Left lobe of liver (tissue), 2 donors: ENCODE data around the gene ZNF821. TPM values are rescaled to one million over a fixed set of nuclear protein-coding genes. Genes with fewer than 3 reads are reported as not detected.
"Not testable (repeated sequence)": the region's sequence is repeated elsewhere in the genome, so short reads cannot be mapped to it uniquely, and the experiment has no call there.

ENCODE experiments used
- ATAC-seq: fragments of 200-7000 bp; cut with Tn5 transposase; one replicate; pipeline ENCODE4 v1.9.1; 2020; ENCODE audit warnings: mild to moderate bottlenecking, moderate library complexity
- DNase-seq: peaks from one replicate; pipeline ENCODE4 v3.0.0-alpha.2; 2020; ENCODE audit warnings: low spot score
- total RNA-seq: library from RNA; stranded (reverse); gene quantifications from one replicate; pipeline ENCODE4 v1.2.1, GENCODE V29; 2021
- donor health status: DM: no; HTN: no; CAD: no; lungs with moderate emphysema.
- donor health status: DM: no; HTN: yes; CAD: no.

Gene ZNF821
- total RNA-seq, 1 donor from 2014 or later: 2.4 TPM

DNA sequence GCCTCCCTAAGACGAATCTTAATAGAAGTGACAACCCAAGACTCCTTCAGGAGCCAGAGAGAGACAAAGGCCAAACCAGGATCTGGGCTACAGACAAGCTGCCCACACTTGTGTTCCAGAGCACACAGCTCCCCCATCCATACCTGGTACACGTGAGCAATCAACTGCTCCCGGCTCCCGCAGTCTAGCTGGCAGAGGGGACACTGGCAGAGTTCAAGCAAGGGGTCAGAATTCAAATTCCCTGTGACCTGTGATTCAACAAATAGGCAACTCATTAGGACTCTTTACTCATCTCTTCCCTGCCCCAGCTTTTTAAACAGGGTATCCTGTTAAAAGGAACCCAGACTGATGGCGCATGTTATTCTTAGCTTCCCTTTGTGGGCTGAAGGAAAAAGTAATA lies 20.0 kb downstream of the ZNF821 start:
- DNase-seq (peak; percentile 65), ATAC-seq (peak; percentile 91)

GRCh38 chr16:71859762-71860521 lies 24.0 kb downstream of the ZNF821 start:
- DNase-seq (no peak), ATAC-seq (no peak)

GRCh38 chr16:71855937-71856662 lies 27.9 kb downstream of the ZNF821 start:
- ATAC-seq (no peak), DNase-seq (no peak)

- no peak for DNase-seq
- ATAC-seq: no peak
These were observed 29.5 kb downstream of the ZNF821 start for GRCh38 chr16:71854369-71854948.

- DNase-seq (no peak), ATAC-seq (no peak)
These were observed 30.6 kb downstream of the ZNF821 start for GRCh38 chr16:71853413-71853812.

- DNase-seq (no peak), ATAC-seq (no peak)
These were observed 31.4 kb downstream of the ZNF821 start for GRCh38 chr16:71852561-71852960.

DNA sequence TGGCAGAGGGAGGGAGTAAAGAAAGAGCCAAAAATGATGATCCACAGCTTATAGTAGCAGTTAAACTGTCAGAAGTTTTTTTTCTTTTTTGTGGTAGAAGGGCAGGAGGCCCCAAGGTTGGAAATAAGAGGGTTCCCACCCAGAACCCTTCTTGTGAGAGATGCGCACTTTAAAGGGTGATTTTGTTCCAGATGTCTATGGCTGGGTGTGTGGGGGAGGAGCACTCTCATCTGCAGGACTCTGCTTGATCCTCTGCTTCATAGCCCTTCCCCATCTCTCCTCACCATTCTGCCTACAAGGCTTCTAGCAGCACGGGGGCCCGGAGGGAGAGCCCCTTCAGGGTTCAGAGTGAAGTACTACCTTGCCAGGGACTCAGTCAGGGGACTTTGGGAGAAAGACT lies 31.8 kb downstream of the ZNF821 start:
- no peak for ATAC-seq

GRCh38 chr16:71851746-71852145 lies 32.2 kb downstream of the ZNF821 start:
- DNase-seq: no peak
- no peak for ATAC-seq

More for the DNA sequence above, 31.8 kb downstream of the ZNF821 start:
- DNase-seq: no peak

DNA sequence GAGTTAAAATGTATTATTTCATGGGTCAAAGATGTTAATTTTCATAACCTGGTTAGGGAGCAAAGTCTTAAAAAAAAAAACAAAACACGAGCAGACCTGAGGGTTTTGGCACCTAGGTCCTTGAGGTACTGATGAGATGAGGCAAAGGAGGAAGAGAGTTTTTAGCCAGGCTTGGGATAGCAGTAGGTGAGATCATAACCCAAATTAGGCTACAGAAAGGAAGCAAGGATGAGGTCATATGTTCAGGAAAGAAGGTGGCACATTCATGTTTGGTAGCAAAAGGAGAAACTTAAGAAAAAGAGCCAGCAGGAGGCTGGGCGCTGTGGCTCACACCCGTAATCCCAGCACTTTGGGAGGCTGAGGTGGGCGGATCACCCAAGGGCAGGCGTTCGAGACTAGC lies 35.4 kb downstream of the ZNF821 start:
- no peak for DNase-seq
- no peak for ATAC-seq

GRCh38 chr16:71847096-71847495 lies 36.9 kb downstream of the ZNF821 start:
- no peak for DNase-seq
- no peak for ATAC-seq

DNA sequence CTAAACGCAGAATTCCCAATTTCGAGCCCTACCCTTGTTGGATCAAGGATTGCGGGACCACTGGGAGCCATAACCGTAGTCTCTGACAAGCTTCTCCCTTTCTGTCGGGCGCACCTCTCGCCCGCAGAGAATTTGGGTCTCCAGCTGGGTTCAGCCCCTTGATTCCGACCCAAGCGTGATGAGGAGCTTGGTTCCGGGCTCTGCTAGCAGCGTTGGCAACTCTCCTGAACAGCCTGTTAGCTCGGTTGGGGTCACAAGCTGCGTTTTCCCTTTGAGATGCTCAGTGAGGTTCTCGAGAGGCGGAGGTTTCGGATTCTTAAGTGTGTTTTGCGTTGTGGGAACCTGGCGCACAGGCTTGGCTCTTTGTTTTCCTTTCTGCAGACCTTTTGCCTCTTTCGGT lies 37.6 kb downstream of the ZNF821 start:
- ATAC-seq: peak; percentile 8
- DNase-seq: no peak

DNA sequence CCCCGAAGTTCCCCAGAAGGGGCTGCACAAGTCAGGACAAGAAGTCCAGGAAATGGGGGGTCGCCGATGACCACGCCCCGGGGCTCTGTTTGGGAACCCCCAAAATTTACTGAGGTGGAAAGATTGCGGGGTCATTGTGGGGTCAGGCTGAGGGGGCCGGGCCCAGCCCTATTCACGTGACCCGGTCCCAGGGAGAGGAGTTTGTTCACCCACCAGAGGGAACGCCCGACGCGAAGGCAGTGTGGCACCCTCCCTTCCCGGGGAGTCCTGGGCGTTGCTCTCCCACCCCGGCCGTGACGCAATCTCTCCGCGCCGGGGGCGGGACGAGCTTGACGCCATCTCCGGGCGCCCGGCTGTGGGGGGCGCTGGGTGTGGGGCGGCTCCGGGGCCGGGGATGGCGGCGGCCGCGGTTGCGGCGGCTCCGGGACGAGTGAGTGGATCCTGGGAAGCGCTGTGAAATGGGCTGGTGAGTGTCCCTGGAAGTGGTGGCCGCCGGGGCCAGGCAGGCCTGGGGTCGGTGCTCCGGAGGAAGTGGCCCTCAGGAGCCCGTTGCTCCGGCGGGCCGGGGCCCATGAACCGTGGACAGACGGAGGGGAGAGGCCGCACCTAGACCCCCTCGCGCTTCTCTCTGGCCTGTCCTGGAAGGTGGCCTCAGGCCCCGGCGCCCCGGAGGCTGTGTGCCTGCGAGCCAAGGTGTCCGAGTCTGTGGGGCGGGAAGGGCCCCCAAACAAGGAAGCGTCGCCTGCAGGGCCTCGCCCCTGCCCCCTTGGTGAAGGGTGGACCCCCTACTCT lies 38.1 kb downstream of the ZNF821 start, which contains the start of gene ATXN1L:
Gene ATXN1L (plus strand): TSS at position 338 of the 792 bp plus-strand sequence. CDS start 3,765 bp downstream, outside the sequence.
- DNase-seq: peak; percentile 93
- peak; percentile 97 for ATAC-seq

DNA sequence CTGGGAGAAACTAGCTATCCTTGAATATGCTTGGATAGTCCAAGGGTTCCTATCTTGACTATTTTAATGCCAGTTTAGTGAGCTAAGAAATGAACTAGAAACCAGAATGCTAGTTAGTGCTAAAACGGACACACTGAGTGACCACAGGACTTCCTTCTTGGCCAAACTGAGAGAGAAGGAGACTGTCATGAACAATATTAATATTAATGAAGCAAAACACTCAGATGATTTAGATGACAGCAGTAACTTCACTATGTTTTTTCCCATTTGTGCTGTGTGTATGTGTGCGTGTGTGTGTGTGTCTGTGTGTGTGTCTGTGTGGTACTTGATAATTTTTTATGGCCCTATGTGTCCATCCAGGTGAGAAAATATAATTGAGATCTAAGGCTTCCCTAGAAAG lies 40.4 kb downstream of the ZNF821 start:
- no peak for DNase-seq
- no peak for ATAC-seq

- no peak for DNase-seq
These were observed 43.9 kb downstream of the ZNF821 start for GRCh38 chr16:71840052-71840451.

GRCh38 chr16:71837150-71837549 lies 46.8 kb downstream of the ZNF821 start:
- ATAC-seq: no peak
- DNase-seq: no peak

More at GRCh38 chr16:71840052-71840451, 43.9 kb downstream of the ZNF821 start:
- ATAC-seq: no peak

GRCh38 chr16:71834291-71834690 lies 49.7 kb downstream of the ZNF821 start:
- ATAC-seq (no peak), DNase-seq (no peak)

- DNase-seq, ATAC-seq: not testable (repeated sequence)
These were observed 51.9 kb downstream of the ZNF821 start for GRCh38 chr16:71832112-71832511.

DNA sequence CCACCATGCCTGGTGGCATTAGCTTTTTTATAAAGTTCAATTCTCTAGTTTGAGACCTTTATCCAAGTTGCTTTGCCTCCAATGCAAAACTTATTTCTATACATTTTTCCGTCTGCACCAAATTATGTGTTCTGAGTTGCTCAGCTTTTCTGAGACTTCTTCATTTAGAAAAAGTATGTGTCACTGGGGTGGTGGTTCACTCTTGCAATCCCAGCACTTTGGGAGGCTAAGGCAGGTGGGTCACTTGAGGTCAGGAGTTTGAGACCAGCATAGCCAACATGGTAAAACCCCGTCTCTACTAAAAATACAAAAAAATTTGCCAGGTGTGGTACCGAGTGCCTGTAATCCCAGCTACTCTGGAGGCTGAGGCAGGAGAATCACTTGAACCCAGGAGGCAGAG lies 52.3 kb downstream of the ZNF821 start:
- DNase-seq, ATAC-seq: not testable (repeated sequence)

GRCh38 chr16:71830359-71830758 lies 53.6 kb downstream of the ZNF821 start:
- ATAC-seq: no peak

DNA sequence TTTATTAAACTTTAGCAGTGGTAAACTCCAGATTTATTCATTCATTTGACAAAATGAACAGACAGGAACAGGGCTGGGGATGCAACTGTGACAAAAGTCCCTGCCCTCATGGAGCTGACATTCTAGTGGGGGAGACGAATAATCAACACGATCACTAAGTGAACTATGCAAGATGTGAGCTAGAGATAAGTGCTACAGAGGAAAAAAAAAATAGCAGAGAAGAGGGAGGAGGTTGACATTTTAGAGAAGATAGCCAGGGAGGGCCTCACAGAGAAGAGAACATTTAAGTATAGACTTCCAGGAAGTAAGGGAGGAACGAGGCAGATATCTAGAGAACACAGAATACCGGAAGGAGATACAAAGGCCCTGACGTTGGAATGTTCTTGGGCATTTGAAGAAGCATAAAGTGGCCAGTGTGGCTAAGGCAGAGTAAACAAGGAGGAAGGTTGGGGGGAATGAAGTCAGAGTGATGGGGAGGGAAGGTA lies 57.4 kb downstream of the ZNF821 start:
- ATAC-seq: no peak
- DNase-seq: no peak

More at GRCh38 chr16:71830359-71830758, 53.6 kb downstream of the ZNF821 start:
- DNase-seq: no peak

- ATAC-seq, DNase-seq: not testable (repeated sequence)
These were observed 66.9 kb downstream of the ZNF821 start for GRCh38 chr16:71817155-71817500.
